Esophagus squamous epithelium (tissue), 4 donors: ENCODE measurements around the gene GPR176.

Source experiments
- POLR2A ChIP-seq, 4 donors: fragments of 450-650 bp; IDR thresholded peaks; one replicate each; pipeline ENCODE4 v1.6.1; 2017; ENCODE audit warnings: antibody characterized with exemption in 4 of 4, mild to moderate bottlenecking in 4 of 4, moderate library complexity in 3 of 4
- TF ChIP-seq, protein P1 (sequence below), 6 experiments: fragments of 450-650 bp in 4 of 6; fragments of 200-600 bp in 2 of 6; sonication (generic) in 2 of 6; IDR thresholded peaks; one replicate each; pipeline ENCODE4 v1.5.1; 2016 to 2019; ENCODE audit warnings: antibody characterized with exemption in 6 of 6, mild to moderate bottlenecking in 4 of 6, moderate library complexity in 4 of 6

DNA sequence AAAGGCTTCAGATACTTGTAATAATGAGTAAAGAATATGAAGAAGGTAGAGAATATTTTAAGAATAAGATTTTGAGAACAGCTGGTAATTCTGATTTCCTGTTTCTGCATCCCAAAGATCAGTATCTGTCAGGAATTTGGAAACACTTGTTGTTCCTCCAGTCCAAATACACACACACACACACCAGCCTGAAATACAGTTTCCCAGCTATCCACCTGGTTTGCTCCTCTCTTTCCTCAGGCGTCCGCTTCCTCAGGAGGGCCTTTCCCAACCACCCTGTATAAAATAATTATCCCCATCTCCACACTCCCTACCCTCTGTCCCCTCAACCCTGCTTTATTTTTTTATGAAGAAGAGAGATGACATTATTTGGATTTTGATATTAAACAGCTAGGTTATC lies 135.4 kb downstream of the GPR176 start:
- TF ChIP-seq POLR2A (IDR thresholded peaks at IDR 0.05) = no peak
- TF ChIP-seq, protein P1, sequence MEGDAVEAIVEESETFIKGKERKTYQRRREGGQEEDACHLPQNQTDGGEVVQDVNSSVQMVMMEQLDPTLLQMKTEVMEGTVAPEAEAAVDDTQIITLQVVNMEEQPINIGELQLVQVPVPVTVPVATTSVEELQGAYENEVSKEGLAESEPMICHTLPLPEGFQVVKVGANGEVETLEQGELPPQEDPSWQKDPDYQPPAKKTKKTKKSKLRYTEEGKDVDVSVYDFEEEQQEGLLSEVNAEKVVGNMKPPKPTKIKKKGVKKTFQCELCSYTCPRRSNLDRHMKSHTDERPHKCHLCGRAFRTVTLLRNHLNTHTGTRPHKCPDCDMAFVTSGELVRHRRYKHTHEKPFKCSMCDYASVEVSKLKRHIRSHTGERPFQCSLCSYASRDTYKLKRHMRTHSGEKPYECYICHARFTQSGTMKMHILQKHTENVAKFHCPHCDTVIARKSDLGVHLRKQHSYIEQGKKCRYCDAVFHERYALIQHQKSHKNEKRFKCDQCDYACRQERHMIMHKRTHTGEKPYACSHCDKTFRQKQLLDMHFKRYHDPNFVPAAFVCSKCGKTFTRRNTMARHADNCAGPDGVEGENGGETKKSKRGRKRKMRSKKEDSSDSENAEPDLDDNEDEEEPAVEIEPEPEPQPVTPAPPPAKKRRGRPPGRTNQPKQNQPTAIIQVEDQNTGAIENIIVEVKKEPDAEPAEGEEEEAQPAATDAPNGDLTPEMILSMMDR (IDR thresholded peaks at IDR 0.05) = no peak
